ENCODE data around the gene SLC16A4. TPM values are rescaled to one million over a fixed set of nuclear protein-coding genes. Genes with fewer than 3 reads are reported as not detected.

The SLC16A4 gene
- total and polyA plus RNA-seq, 2 of the 8 experiments (the other 6 are each of a cell fraction or from before 2014, with no cell fraction given), result 0.30 to 0.43 TPM

GRCh38 chr1:110428946-110429345 lies 38.1 kb upstream of the SLC16A4 start (continued):
- TF ChIP-seq RFX5 (IDR thresholded peaks at IDR 0.05; ENCODE audit: borderline replicate concordance, low read depth, low read length) (no peak), JUN (IDR thresholded peaks at IDR 0.05; ENCODE audit: low read depth, low read length) (no peak)

Measured in H1 (cell line).